Mucosa of stomach (tissue), 1 donor: ENCODE data around the gene AFDN.

Experiments
- H3K27me3 ChIP-seq: one replicate; pipeline ENCODE4 v1.7.0; 2013; ENCODE audit warnings: mild to moderate bottlenecking, low read length; ENCODE audit not compliant: control insufficient read depth, insufficient read depth
- H3K36me3 ChIP-seq: one replicate; pipeline ENCODE4 v1.7.0; 2013; ENCODE audit warnings: low read length; ENCODE audit not compliant: control insufficient read depth, insufficient read depth
- H3K4me1 ChIP-seq: one replicate; pipeline ENCODE4 v1.7.0; 2013; ENCODE audit warnings: mild to moderate bottlenecking, low read length; ENCODE audit not compliant: control insufficient read depth, insufficient read depth
- H3K4me3 ChIP-seq: one replicate; pipeline ENCODE4 v1.7.0; 2013; ENCODE audit warnings: low read length
- H3K9ac ChIP-seq: one replicate; pipeline ENCODE4 v1.7.0; 2013; ENCODE audit warnings: mild to moderate bottlenecking, low read length, moderate library complexity
- H3K9me3 ChIP-seq: one replicate; pipeline ENCODE4 v1.7.0; 2013; ENCODE audit warnings: mild to moderate bottlenecking, low read length, moderate library complexity; ENCODE audit not compliant: control insufficient read depth
- donor health status: Pancreatic carcinoma.

Gene AFDN

GRCh38 chr6:167839755-167840154 is 13.0 kb downstream of the AFDN start:
- Histone ChIP-seq H3K36me3 (no peaks in the 10 kb centered on the region), H3K9me3 (no peaks in the 10 kb centered on the region), H3K9ac (no peak overlapping the region), H3K4me3 (no peak overlapping the region), H3K27me3 (no peaks in the 10 kb centered on the region), H3K4me1 (peaks cover 10% of the 10 kb centered on the region)

GRCh38 chr6:167840160-167840525 is 13.4 kb downstream of the AFDN start:
- Histone ChIP-seq H3K4me3 (no peak overlapping the region), H3K27me3 (no peaks in the 10 kb centered on the region), H3K9me3 (no peaks in the 10 kb centered on the region), H3K9ac (no peak overlapping the region), H3K36me3 (no peaks in the 10 kb centered on the region), H3K4me1 (peaks cover 10% of the 10 kb centered on the region)

GRCh38 chr6:167840526-167841179 is 13.9 kb downstream of the AFDN start:
- no peaks in the 10 kb centered on the region for H3K9me3 ChIP-seq
- no peak overlapping the region for H3K4me3 ChIP-seq
- no peaks in the 10 kb centered on the region for H3K27me3 ChIP-seq
- H3K9ac ChIP-seq: no peak overlapping the region
- no peaks in the 10 kb centered on the region for H3K36me3 ChIP-seq
- peaks cover 10% of the 10 kb centered on the region for H3K4me1 ChIP-seq

GRCh38 chr6:167841981-167842380 is 15.3 kb downstream of the AFDN start:
- H3K9ac ChIP-seq: no peak overlapping the region
- H3K9me3 ChIP-seq: no peaks in the 10 kb centered on the region
- no peak overlapping the region for H3K4me3 ChIP-seq
- H3K4me1 ChIP-seq: peaks cover 10% of the 10 kb centered on the region
- no peaks in the 10 kb centered on the region for H3K27me3 ChIP-seq
- H3K36me3 ChIP-seq: no peaks in the 10 kb centered on the region

- Histone ChIP-seq H3K27me3 (no peaks in the 10 kb centered on the region), H3K36me3 (no peaks in the 10 kb centered on the region), H3K9ac (no peak overlapping the region), H3K4me3 (no peak overlapping the region), H3K4me1 (peaks cover 10% of the 10 kb centered on the region), H3K9me3 (no peaks in the 10 kb centered on the region)
These were observed 15.7 kb downstream of the AFDN start for GRCh38 chr6:167842457-167842856.

- Histone ChIP-seq H3K36me3 (no peaks in the 10 kb centered on the region), H3K9ac (no peak overlapping the region), H3K4me1 (peaks cover 15% of the 10 kb centered on the region)
These were observed 16.3 kb downstream of the AFDN start for GRCh38 chr6:167843023-167843422.

GRCh38 chr6:167845856-167846255 is 19.1 kb downstream of the AFDN start:
- Histone ChIP-seq H3K9me3 (no peaks in the 10 kb centered on the region), H3K36me3 (no peaks in the 10 kb centered on the region), H3K4me1 (peaks cover 18% of the 10 kb centered on the region), H3K4me3 (no peak overlapping the region), H3K9ac (no peak overlapping the region), H3K27me3 (no peaks in the 10 kb centered on the region)

More at GRCh38 chr6:167843023-167843422, 16.3 kb downstream of the AFDN start:
- no peaks in the 10 kb centered on the region for H3K27me3 ChIP-seq
- H3K9me3 ChIP-seq: no peaks in the 10 kb centered on the region
- no peak overlapping the region for H3K4me3 ChIP-seq

- no peak overlapping the region for H3K9ac ChIP-seq
- no peaks in the 10 kb centered on the region for H3K9me3 ChIP-seq
- H3K4me1 ChIP-seq: peaks cover 14% of the 10 kb centered on the region
- no peaks in the 10 kb centered on the region for H3K27me3 ChIP-seq
- no peak overlapping the region for H3K4me3 ChIP-seq
- H3K36me3 ChIP-seq: no peaks in the 10 kb centered on the region
These were observed 20.4 kb downstream of the AFDN start for GRCh38 chr6:167846997-167847606.

- no peaks in the 10 kb centered on the region for H3K9me3 ChIP-seq
- no peaks in the 10 kb centered on the region for H3K36me3 ChIP-seq
- no peak overlapping the region for H3K4me3 ChIP-seq
- H3K4me1 ChIP-seq: peaks cover 14% of the 10 kb centered on the region
- no peak overlapping the region for H3K9ac ChIP-seq
- no peaks in the 10 kb centered on the region for H3K27me3 ChIP-seq
These were observed 21.2 kb downstream of the AFDN start for GRCh38 chr6:167847936-167848335.

GRCh38 chr6:167848783-167849182 is 22.1 kb downstream of the AFDN start:
- H3K9me3 ChIP-seq: no peaks in the 10 kb centered on the region
- peaks cover 14% of the 10 kb centered on the region for H3K4me1 ChIP-seq
- H3K27me3 ChIP-seq: no peaks in the 10 kb centered on the region
- H3K9ac ChIP-seq: no peak overlapping the region
- H3K4me3 ChIP-seq: no peak overlapping the region
- H3K36me3 ChIP-seq: no peaks in the 10 kb centered on the region

GRCh38 chr6:167849846-167850459 is 23.2 kb downstream of the AFDN start:
- H3K27me3 ChIP-seq: no peaks in the 10 kb centered on the region
- no peak overlapping the region for H3K9ac ChIP-seq
- peaks cover 14% of the 10 kb centered on the region for H3K4me1 ChIP-seq
- H3K36me3 ChIP-seq: no peaks in the 10 kb centered on the region
- H3K4me3 ChIP-seq: no peak overlapping the region
- no peaks in the 10 kb centered on the region for H3K9me3 ChIP-seq

- no peak overlapping the region for H3K4me3 ChIP-seq
- H3K9me3 ChIP-seq: no peaks in the 10 kb centered on the region
- H3K27me3 ChIP-seq: no peaks in the 10 kb centered on the region
- no peaks in the 10 kb centered on the region for H3K36me3 ChIP-seq
- peaks cover 14% of the 10 kb centered on the region for H3K4me1 ChIP-seq
- H3K9ac ChIP-seq: no peak overlapping the region
These were observed 24.1 kb downstream of the AFDN start for GRCh38 chr6:167850782-167851181.
